Loucy (cell line): ENCODE measurements around the gene ETV5.

ENCODE experiments used
- EZH2phosphoT487 ChIP-seq: fragments of 200-600 bp; IDR thresholded peaks from 2 replicates; pipeline ENCODE4 v1.6.1; 2018; ENCODE audit warnings: antibody characterized with exemption, mild to moderate bottlenecking, moderate library complexity, borderline replicate concordance
- TF ChIP-seq, protein P1 (sequence below): fragments of 200-600 bp; sonication (generic); conservative IDR thresholded peaks from 2 replicates; pipeline ENCODE4 v1.5.1; 2014; ENCODE audit warnings: mild to moderate bottlenecking, antibody characterized with exemption, low read length

DNA sequence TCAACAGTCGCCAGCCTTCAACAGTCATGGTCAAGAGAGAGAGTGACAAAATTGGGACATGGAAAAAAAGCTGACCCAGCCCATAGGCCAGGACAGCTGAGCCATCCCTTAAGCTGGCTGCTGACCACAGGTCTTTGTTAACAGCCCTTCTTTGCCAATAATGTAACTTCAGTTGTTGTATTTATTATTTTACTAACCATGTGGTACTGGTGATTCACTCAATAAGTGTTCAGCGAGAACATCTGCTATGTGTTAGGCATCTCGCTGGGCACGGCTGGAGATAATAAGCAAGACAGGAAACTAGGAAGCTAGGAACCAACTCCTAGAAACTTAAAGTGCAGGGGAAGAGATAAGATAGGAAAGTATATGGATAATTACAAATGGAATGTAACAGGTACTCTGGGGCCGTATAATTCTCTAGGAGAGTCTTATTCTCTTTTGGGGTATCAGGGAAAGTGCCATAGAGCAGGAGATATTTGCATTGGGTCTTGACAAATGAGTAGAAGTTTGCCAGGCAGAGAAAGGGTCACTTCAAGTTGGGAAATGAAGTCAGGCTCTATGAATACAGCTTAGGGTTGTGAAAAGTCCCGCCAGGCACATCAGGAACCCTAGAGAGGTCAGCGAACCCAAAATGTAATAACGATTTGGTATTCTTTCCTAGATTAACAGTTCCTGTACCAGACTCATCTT is 87.1 kb downstream of the ETV5 start:
- TF ChIP-seq EZH2phosphoT487: no peak
- TF ChIP-seq, protein P1, sequence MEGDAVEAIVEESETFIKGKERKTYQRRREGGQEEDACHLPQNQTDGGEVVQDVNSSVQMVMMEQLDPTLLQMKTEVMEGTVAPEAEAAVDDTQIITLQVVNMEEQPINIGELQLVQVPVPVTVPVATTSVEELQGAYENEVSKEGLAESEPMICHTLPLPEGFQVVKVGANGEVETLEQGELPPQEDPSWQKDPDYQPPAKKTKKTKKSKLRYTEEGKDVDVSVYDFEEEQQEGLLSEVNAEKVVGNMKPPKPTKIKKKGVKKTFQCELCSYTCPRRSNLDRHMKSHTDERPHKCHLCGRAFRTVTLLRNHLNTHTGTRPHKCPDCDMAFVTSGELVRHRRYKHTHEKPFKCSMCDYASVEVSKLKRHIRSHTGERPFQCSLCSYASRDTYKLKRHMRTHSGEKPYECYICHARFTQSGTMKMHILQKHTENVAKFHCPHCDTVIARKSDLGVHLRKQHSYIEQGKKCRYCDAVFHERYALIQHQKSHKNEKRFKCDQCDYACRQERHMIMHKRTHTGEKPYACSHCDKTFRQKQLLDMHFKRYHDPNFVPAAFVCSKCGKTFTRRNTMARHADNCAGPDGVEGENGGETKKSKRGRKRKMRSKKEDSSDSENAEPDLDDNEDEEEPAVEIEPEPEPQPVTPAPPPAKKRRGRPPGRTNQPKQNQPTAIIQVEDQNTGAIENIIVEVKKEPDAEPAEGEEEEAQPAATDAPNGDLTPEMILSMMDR: no peak
